Endothelial cell of umbilical vein (primary cell): Measurements from ENCODE around the gene KLHL9. TPM values are rescaled to one million over a fixed set of nuclear protein-coding genes. Genes with fewer than 3 reads are reported as not detected.

Experiments
- BruUV-seq: library from RNA; stranded (reverse); fragments of 400-500 nt; replicated peaks from 2 replicates; lab custom pipeline; 2021; lab: Mats Ljungman, UMichigan
- CTCF ChIA-PET: fragments of 300-600, 350-600 bp; sonication (Branson Sonifier 250); formaldehyde crosslinking; loops from one replicate; lab custom pipeline; 2021; ENCODE audit warnings: antibody characterized with exemption, inconsistent platforms; lab: Charles Lee
- POLR2A ChIA-PET: fragments of 300-600, 350-600 bp; sonication (Branson Sonifier 250); formaldehyde crosslinking; loops from one replicate; lab custom pipeline; 2021; ENCODE audit warnings: antibody characterized with exemption, inconsistent platforms; lab: Charles Lee
- DNase-seq: peaks from one replicate; pipeline ENCODE4 v3.0.0-alpha.2; 2011; ENCODE audit warnings: low read depth, low spot score
- FAIRE-seq: peaks from 2 replicates; lab custom pipeline; 2011; peaks lifted over from hg19 to GRCh38; lab: Jason Lieb, UNC
- H2AFZ ChIP-seq: 2 replicates; pipeline ENCODE4 v1.6.0; 2012; ENCODE audit warnings: low read depth, low read length, control low read depth, inconsistent platforms
- H3K27ac ChIP-seq: 2 replicates; pipeline ENCODE4 v1.5.1; 2011; ENCODE audit warnings: low read depth, mild to moderate bottlenecking, control low read depth, low read length, moderate library complexity; ENCODE audit not compliant: insufficient read depth
- H3K27me3 ChIP-seq, 2 experiments: 2 replicates each; pipeline versions ENCODE4 v1.6.0 to v1.6.1; 2011; ENCODE audit warnings: low read length in 2 of 2, mixed read lengths in 1 of 2; ENCODE audit not compliant: control insufficient read depth in 2 of 2, insufficient read depth in 2 of 2
- H3K36me3 ChIP-seq, 2 experiments: 2 replicates in 1 of 2; 3 replicates in 1 of 2; pipeline ENCODE4 v1.5.1; 2011; ENCODE audit warnings: low read length in 2 of 2, mild to moderate bottlenecking in 1 of 2, moderate library complexity in 1 of 2; ENCODE audit not compliant: control insufficient read depth in 2 of 2, insufficient read depth in 2 of 2; ENCODE audit errors: extremely low read depth in 1 of 2
- H3K4me1 ChIP-seq: 3 replicates; pipeline ENCODE4 v1.5.1; 2011; ENCODE audit warnings: mild to moderate bottlenecking, low read length; ENCODE audit not compliant: control insufficient read depth, insufficient read depth; ENCODE audit errors: extremely low read depth
- H3K4me2 ChIP-seq: 2 replicates; pipeline ENCODE4 v1.6.1; 2011; ENCODE audit warnings: low read length, control low read depth, mixed read lengths; ENCODE audit not compliant: insufficient read depth
- H3K4me3 ChIP-seq, 3 experiments: fragments of 200-600 bp in 1 of 3; sonication (generic), shearing (Covaris generic) in 1 of 3; replicated peaks in 1 of 3; 2 replicates each; pipeline ENCODE4 v1.5.1; 2011 to 2016; ENCODE audit warnings: control low read depth in 3 of 3, low read length in 3 of 3, mild to moderate bottlenecking in 2 of 3, inconsistent platforms in 1 of 3, low read depth in 1 of 3, moderate library complexity in 1 of 3; ENCODE audit not compliant: insufficient read depth in 1 of 3
- H3K79me2 ChIP-seq: 2 replicates; pipeline ENCODE4 v1.6.0; 2012; ENCODE audit warnings: low read length, inconsistent platforms; ENCODE audit not compliant: control insufficient read depth, insufficient read depth
- H3K9ac ChIP-seq: replicated peaks from 2 replicates; pipeline ENCODE3; 2011; ENCODE audit warnings: low read length, control low read depth; ENCODE audit not compliant: insufficient read depth; ENCODE audit errors: extremely low read depth
- H3K9me1 ChIP-seq: replicated peaks from 3 replicates; pipeline ENCODE4 v1.6.0; 2011; ENCODE audit warnings: mild to moderate bottlenecking, low read length; ENCODE audit not compliant: control insufficient read depth, insufficient read depth; ENCODE audit errors: extremely low read depth
- H3K9me3 ChIP-seq: replicated peaks from 2 replicates; pipeline ENCODE4 v1.5.1; 2012; ENCODE audit warnings: low read length, inconsistent platforms; ENCODE audit not compliant: control insufficient read depth, insufficient read depth
- H4K20me1 ChIP-seq: replicated peaks from 2 replicates; pipeline ENCODE3; 2011; ENCODE audit warnings: mild to moderate bottlenecking, low read length; ENCODE audit not compliant: control insufficient read depth, insufficient read depth; ENCODE audit errors: extremely low read depth
- CTCF ChIP-seq, 2 donors: IDR thresholded peaks; 1 replicate in 1 of 2; 2 replicates in 1 of 2; pipeline ENCODE4 v1.5.1; 2011; ENCODE audit warnings: low read length in 2 of 2, mild to moderate bottlenecking in 2 of 2, moderate library complexity in 2 of 2, control low read depth in 1 of 2, inconsistent platforms in 1 of 2, low read depth in 1 of 2; ENCODE audit not compliant: insufficient read depth in 1 of 2; ENCODE audit errors: extremely low read depth in 1 of 2
- EZH2 ChIP-seq: IDR thresholded peaks from 2 replicates; pipeline ENCODE4 v1.6.1; 2012; ENCODE audit warnings: borderline replicate concordance, low read depth, mild to moderate bottlenecking, moderate library complexity, low read length, inconsistent platforms; ENCODE audit not compliant: severe bottlenecking
- FOS ChIP-seq: IDR thresholded peaks from 2 replicates; pipeline ENCODE4 v1.6.1; 2011; ENCODE audit warnings: mild to moderate bottlenecking, low read length, moderate library complexity, borderline replicate concordance; ENCODE audit not compliant: insufficient read depth
- GATA2 ChIP-seq: IDR thresholded peaks from 2 replicates; pipeline ENCODE4 v1.7.0; 2011; ENCODE audit warnings: low read depth, mild to moderate bottlenecking, moderate library complexity, mixed read lengths, low read length; ENCODE audit not compliant: insufficient read length, insufficient read depth
- JUN ChIP-seq: IDR thresholded peaks from 2 replicates; pipeline ENCODE4 v1.6.1; 2011; ENCODE audit warnings: borderline replicate concordance, low read depth; ENCODE audit not compliant: insufficient read length, insufficient read depth
- MAX ChIP-seq: IDR thresholded peaks from 2 replicates; pipeline ENCODE4 v1.6.1; 2011; ENCODE audit not compliant: insufficient read depth, insufficient read length
- MYC ChIP-seq: IDR thresholded peaks from one replicate; pipeline ENCODE4 v1.6.1; 2011; ENCODE audit warnings: mild to moderate bottlenecking, low read depth, low read length
- POLR2A ChIP-seq: IDR thresholded peaks from 2 replicates; pipeline ENCODE4 v1.6.1; 2012; ENCODE audit warnings: low read depth, mild to moderate bottlenecking, control low read depth, low read length
- POLR2AphosphoS5 ChIP-seq: IDR thresholded peaks from 2 replicates; pipeline ENCODE4 v1.6.1; 2012; ENCODE audit warnings: low read depth, mild to moderate bottlenecking, control low read depth, low read length, moderate library complexity; ENCODE audit not compliant: insufficient read depth
- dilution Hi-C: fragments of 300-500 bp; cut with MboI; formaldehyde crosslinking; loops from one replicate; pipeline ENCODE4 v1.15.0; 2019; ENCODE audit warnings: low sequenced_read_pairs; ENCODE audit not compliant: extremely low pct_ligation_motif_present
- intact Hi-C: fragments of 100-400 bp; cut with micrococcal nuclease; formaldehyde crosslinking; loops from one replicate; pipeline ENCODE4 v1.10.0; 2022
- polyA plus RNA-seq, 4 experiments: library from polyadenylated mRNA; depleted of rRNA in 3 of 4; stranded (reverse) in 3 of 4; unstranded in 1 of 4; fragments of >200 nt; gene quantifications; 2 replicates each; pipeline versions ENCODE4 v1.2.1 to v1.2.3, GENCODE V29; 2011 to 2012; ENCODE audit warnings: missing spikeins in 1 of 4
- total RNA-seq: library from RNA; stranded (reverse); gene quantifications from 2 replicates; pipeline ENCODE4 v1.2.3, GENCODE V29; 2021

KLHL9 gene
- total and polyA plus RNA-seq, 2 donors (not counting 3 experiments of a cell fraction or from before 2014, with no cell fraction given), result 8.0 to 23.5 TPM

GRCh38 chr9:21322911-21323461 lies 12.2 kb downstream of the KLHL9 start:
- Histone ChIP-seq H3K4me1 (peaks cover 20% of the 10 kb centered on the region), H3K27me3 (no peaks in the 10 kb centered on the region), H3K9me3 (no peaks in the 10 kb centered on the region), H3K9ac (no peak overlapping the region), H3K79me2 (peaks cover 17% of the 10 kb centered on the region), H2AFZ (no peak overlapping the region), H3K9me1 (no peaks in the 10 kb centered on the region), H3K4me3 (no peak overlapping the region), H3K36me3 (peaks cover 2 to 9% of the 10 kb centered on the region in 2 experiments), H4K20me1 (peaks cover 9% of the 10 kb centered on the region), H3K27ac (no peak overlapping the region), H3K4me2 (no peak overlapping the region)
- ChIA-PET POLR2A (no interaction called here), CTCF (interaction anchor here (1.0 to 3.3 kb wide), 6 partner anchors 12 to 143 kb away, joined by 3 to 23 read pairs (median 5); partner anchors contain the start of gene KLHL9)
- no peak for TF ChIP-seq POLR2A
- no peak for TF ChIP-seq FOS
- TF ChIP-seq CTCF (IDR thresholded peaks at IDR 0.05; ENCODE audit: extremely low read depth in 1 of 2, insufficient read depth in 1 of 2, low read depth in 1 of 2, low read length in 2 of 2), result no peak
- TF ChIP-seq MAX, result no peak
- no peak for TF ChIP-seq GATA2
- TF ChIP-seq EZH2, result no peak
- no peak for TF ChIP-seq JUN
- no peak for TF ChIP-seq MYC
- no peak for TF ChIP-seq POLR2AphosphoS5
- no peak for FAIRE-seq
- no peak for DNase-seq
- intact Hi-C loops, result no loop called here
- dilution Hi-C loops, result no loop called here
- no TSS peak for BruUV-seq
